Measurements from ENCODE around the gene XPNPEP1.

Gene XPNPEP1

DNA sequence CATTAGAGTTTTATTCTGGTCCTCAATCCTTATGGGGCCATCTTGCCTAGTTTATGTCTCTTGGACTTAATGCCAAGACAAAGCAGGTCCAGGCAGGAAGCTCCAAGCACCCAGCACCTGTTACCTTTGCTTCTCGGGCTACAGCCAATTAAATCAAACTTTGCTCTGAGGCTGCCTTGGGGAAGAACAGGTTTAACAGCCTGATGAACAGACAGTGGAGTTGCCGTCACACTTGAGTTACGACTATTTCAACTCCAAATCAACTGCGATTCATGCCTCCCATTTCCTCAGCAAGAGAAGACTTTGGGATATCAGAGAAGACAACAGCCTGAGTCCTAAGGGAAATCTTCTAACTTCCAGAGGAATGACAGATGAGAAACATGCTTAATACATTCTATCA lies 62.2 kb downstream of the XPNPEP1 start:
- DNase-seq, result no peak

DNA sequence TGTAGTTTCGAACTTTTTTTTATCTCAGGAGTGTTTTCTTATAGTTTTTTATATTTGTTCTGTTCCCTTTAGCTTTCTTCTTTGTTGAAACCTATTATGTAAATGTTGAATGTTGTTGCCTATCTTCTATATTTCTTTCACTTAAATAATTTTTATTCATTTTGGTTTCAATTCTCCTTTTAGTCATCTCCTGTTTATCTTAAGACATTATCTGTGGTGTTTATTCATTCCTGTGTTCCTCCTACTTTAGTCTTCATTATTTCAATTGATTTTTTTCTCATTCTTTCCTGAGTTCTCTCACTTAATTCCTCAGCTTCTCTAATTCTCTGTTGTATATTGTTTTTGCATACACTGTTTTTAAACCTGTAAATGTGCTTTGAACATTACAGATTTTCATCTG lies 64.1 kb downstream of the XPNPEP1 start:
- DNase-seq, result no peak

DNA sequence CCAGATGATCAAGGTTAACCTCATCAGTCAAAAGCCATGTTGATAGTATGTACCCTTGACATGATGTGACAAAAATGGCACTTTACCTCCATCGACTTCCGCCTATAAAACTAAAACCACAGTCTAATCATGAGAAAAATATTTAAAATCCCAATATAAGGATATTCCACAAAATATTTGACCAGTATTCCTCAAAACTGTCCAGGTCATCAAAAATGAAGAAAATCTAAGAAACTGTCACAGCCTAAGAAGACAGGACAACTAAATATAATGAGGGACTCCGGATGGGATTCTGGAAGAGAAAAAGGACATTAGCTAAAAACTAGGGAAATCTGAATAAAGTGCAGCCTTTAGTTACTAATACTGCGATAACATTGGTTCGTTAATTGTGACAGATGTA lies 67.6 kb downstream of the XPNPEP1 start:
- no peak for DNase-seq

DNA sequence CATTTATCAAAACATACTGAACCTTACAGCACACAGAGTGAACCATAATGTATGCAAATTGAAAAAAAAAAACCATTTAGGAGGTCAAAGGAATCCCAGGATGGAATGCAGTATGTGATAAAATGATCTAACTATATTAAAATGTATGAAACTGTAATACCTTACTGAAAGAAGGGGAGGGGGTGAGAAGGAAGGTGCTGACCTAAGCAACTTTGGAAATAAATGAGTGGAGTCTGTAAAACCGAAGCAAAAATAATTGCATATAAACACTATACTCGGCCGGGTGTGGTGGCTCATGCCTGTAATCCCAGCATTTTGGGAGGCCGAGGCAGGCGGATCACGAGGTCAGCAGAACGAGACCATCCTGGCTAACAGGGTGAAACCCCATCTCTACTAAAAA lies 69.4 kb downstream of the XPNPEP1 start:
- no peak for DNase-seq

DNA sequence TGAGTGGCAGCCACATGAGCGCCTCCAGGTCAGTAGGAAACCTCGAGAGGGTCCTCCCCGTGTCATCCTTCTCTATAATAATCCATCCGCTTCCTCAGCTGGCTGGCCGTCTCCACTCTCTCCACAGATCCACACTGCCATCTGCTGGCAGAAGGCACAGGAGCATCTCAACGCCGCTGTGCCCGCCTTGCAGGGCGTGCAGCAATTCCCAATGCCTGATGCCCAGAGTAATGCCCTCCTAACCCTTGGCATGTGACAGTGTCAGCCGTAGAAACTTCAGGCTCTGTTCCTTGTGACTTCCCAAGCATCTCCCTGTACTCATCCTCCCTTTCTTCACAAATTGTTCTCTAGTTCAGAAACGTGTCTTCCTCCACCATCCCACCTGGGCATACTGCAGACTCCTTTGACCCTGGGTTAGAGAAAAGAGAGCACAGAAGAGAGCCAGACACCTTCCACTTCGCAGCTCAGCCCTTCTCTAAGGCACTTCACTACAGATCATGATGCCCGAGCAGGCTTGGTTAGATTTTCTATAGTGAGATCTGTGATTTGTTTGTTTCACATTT lies 70.8 kb downstream of the XPNPEP1 start:
- peak; percentile 43 for DNase-seq

DNA sequence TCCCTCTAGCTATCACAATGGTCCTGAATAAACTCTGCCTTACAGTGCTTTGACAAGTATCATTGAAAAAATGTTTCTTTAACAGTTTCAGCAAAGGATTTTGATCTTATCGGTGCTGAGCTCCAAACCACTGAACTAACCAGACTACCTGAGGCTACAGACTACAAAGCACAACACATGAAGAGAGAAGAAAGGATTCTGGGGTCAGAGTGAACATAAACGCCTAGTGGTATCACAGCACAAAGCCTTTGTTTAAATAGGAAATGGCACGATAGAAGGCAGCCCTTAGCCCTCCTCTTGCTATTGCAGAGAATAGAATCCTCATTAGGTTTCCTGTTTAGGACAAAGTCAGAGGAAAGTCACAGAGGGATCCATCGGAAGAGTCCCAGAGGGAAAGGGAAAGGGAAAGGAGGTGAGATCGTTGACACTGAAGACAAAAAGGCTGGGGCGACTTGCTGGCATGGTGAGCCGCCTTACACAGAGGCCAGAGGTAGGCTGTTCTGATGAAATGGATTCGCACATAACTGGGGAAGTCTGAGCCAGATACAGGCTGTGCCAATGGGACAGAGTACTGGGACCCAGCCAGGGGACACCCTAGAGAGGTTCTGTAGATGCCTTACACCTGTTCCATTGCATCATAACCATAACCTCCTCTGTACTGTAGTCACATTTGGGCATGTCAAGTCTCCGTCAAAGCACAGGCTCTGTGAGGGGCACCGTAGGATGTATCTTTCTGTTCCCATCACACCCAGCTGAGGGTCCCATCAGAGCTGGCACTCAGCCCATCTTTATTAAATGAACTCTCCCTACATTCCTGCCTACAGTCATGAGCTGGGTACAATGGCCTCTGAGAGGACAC lies 71.5 kb downstream of the XPNPEP1 start:
- DNase-seq, result no peak

DNA sequence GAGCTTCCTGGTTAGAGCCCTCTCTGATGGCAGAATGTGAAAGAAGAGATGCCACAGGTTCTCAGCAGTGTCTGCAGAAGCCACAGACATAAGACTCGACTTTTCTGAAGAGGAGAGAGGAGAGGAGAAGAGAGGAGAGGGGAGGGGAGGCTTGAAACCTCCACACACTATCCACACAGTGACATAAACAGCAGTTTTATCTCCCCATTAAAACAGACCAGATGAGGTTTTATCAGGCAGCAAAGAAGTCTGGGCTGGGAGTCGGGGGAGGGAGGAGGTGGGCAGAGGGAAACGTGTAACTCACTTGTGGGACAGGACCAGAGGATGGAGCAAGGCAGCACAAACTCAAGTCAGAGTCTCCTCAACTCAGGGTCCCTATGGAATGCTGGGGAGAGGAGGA lies 76.5 kb downstream of the XPNPEP1 start:
- DNase-seq, result no peak

DNA sequence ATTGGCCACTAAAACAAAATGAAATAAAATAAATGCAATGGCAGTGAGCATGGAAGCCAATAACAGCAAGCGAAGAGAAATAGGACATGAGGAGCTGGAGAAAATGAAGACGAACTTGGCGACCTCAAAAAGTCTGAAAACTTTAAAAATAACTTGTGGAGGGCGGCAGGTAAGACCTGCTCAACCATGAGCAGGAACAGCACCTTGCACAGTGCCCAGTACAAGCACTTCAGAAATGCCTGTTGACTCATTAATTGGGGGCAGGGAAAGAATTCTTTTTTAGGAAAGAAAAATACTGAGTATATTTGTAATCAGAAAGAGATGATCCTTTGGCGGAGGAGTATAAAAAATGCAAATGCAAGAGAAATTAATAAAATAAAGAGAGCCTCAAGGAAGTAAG lies 78.0 kb downstream of the XPNPEP1 start:
- DNase-seq, result no peak

DNA sequence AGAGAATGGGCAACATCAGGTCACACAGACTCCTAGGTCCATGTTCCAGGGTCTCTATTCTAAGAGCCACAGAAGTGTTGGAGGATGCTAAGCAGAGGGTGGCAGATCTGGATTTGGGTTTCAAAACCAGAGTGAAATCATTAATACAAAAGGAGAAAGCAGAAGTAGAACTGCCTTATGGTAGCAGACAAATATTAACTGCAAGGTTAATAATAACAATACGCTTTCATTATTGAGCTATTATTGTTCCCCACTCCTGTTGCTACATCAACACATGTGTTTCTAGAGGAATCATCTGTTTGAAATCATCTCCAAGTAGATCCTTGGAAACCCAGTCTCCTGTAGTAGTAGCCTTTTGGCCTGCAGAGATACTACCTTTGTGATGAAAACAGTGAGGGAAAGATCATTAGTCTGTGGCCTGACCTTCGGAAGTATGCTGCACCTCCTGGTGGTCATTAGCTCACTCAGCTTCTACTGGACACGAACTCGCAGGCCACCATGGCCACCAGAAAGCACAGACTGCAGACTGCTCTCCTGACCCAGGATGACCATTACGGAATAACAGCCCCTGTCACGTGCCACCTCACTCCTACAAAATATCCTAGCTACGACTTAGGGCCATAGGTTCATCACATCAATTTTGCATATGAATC lies 84.6 kb downstream of the XPNPEP1 start:
- no peak for DNase-seq

DNA sequence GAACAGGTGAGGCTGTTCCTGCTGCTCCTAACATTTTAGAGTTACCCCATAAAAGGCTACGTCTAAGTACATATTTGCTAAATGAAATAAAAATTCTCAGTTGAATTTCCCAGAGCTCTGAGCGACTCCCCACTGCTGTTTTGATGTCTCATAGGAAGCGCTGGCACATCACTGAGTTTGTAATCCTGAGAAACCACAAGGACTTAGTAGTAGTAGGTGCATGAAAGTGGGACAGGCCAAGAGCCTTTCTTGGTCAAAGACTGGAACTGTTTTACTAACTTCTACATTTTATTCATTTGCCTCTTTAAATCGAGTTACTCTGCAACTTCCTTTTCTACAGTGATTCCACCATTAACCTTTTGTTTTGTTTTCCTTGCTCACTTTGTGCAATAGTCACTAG lies 85.9 kb downstream of the XPNPEP1 start:
- no peak for DNase-seq

DNA sequence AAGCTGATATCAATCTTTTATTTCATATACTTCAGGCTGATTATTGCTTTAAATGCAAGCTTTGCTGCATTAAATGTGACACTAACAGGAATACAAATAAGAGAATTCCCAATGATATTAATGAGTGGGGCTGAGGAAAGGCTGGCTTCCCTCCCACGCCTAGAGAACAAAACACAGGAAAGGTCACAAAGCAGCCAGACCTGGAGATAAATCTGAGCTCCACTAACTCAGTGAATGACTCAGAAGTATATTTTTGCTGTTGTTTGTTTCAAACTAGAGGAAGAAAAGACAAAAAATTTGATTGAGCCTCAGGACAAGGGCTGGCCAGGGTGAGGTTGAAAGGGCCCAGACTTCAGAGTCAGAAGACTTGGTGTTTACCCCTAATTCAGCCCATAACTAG lies 88.1 kb downstream of the XPNPEP1 start:
- DNase-seq, result no peak

DNA sequence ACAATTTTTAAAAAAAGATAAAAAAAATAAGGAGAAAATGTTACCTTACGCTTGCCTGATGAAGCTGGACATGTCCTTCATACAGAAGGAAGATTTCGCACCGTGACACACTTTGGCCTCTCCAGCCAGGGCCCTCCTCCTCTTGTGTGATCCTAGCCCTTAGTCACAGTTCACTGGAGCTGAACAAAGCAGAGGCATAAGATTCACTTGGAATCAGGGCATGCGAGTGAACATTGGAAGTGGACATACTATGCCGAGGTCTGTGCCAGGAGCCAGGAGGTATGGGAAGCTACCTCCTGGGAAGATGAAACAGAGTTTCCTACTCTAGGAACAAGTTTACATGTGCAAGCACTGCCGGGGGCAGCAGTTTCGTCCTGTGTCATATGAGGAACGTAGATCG lies 91.5 kb downstream of the XPNPEP1 start:
- no peak for DNase-seq

DNA sequence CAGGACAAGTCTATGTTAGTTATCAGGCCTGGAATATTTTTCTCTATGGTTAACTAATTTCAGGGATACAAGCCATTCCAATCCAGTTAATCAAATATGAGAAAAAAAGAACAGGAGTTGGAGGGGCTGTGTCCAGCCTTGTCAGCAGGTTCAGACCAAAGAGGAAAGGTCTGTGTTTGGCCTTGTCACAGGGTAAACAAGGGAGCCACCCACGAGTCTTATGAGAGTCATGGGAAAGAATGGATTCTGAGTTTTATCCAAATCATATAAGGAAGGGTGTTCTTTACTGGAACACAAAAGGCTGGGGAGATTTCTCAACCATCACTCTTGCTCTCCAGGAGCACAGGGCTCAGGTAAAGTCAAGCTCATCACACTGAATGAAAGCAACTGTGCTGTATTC lies 99.1 kb downstream of the XPNPEP1 start:
- DNase-seq, result no peak

DNA sequence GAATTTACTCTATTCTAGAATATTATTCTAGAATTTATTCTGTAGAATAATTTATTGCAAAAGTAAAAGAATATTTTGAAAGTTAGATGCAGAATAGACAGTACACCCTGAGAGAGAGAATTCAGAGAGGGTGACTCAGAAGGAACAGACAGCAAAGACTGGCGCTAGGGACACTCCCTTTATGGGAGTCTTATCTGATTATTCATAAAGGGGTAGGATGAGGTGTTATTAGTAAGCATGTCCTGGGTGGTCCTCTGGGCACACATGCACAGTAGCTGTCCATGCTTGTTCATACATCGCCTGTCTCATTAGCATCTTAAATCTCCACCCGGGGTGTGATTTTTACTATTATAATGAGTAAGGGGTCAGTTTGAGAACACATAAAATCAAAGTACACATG lies 100.1 kb downstream of the XPNPEP1 start:
- no peak for DNase-seq

DNA sequence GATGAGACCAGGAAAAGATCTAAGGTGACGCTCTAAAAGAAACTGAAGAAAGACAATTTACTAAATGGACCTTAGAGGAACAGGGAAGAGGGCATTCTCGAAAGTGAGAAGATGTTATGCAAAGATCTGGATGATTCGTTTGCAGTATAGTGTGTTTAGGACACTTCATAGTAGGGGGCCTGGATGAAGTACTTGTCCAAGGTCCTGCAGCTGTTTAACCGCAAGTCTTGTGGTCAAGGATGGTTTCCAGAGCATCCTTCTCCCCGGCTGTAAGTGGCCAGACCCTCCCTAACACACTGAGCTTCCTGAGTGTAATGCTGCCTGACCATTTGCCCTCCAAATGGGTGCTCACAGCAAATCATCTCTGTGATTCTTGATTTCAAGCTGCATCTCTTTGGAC lies 101.6 kb downstream of the XPNPEP1 start:
- no peak for DNase-seq

DNA sequence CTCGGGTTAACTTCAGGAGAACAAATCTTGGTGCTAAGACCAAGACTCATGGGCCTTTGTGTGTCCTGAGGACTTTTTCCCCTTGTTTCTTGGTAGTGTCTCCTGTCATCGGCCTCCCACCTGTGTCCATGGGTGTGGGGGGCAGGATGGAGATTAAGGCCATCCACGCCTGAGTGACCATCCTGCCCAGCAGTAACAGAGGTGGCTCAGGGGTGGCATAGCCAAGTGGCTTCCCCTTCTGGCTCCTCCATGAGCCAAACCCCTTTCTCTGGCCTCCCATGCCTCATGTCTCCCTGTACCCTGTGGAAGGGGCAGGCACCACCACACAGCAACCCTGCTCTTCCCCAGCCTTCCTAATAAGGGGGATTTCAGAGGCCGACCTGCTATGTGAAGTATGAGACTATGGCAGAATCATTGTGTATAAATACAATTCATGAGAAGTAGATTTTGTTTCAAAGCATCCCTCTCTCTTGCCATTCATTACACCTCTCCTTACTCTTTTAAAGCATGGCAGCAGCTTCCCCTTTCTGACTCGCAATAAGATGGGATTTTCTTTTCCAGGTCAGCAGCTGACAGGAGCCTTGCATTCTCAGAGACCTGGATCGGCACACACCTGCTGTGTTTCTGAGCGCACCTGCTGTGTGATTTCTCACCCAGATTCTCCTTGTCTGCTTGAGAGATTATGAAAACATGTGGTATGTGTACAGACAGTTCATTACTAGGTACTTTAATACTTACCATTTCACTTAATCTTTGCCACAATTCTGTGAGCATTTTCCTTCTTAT lies 102.5 kb downstream of the XPNPEP1 start:
- no peak for DNase-seq

DNA sequence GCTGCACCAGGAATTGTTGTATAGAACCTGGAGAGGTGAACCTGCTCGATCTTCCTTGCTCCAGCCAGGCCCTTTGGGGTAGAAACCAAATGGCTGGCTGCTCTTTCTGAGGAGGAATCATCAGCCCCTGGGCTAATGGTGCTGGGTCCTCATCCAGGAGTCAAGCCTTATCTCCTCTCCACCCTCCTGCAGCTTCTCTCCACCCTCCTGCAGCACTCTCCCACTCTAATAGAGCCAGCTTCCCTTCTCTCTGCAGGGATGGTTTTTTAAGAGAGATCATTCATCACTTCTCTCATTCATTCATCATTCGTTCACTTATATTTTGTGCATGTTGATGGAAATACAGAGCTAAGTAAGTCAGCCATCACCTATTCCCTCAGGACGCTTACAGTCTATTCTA lies 103.5 kb downstream of the XPNPEP1 start:
- no peak for DNase-seq
